ENCODE results near the gene LRP11.
"Not testable (repeated sequence)": the region's sequence is repeated elsewhere in the genome, so short reads cannot be mapped to it uniquely, and the experiment has no call there.

Gene LRP11

GRCh38 chr6:149851461-149852110 is 12.6 kb downstream of the LRP11 start:
- CTCF ChIA-PET: interaction anchor here (0.7 to 1.7 kb wide), 2 partner anchors 10 to 14 kb away, joined by 3 to 5 read pairs; no protein-coding TSS in a partner anchor
- POLR2A ChIA-PET: no interaction called here
- H3K27ac ChIP-seq (ENCODE audit: extremely low read depth, low read depth, low read length): no peak overlapping the region

GRCh38 chr6:149848343-149848742 is 15.8 kb downstream of the LRP11 start:
- ChIA-PET CTCF (interaction anchor here (0.5 to 5.6 kb wide), 7 partner anchors 9 to 81 kb away, joined by 3 to 49 read pairs (median 4); no protein-coding TSS in a partner anchor), POLR2A (interaction anchor here (1.3 kb wide), 1 partner anchor 130 kb away, joined by 4 read pairs; the partner anchor contains the start of gene LATS1)
- Histone ChIP-seq H3K36me3 (ENCODE audit: control insufficient read depth in 2 of 2, insufficient read depth in 1 of 2, low read length in 2 of 2) (peaks cover 3 to 25% of the 10 kb centered on the region in 2 experiments; a peak in 2 of 3 replicates), H3K4me1 (ENCODE audit: control insufficient read depth, insufficient read depth, low read length) (peaks cover 23% of the 10 kb centered on the region)
- H3K27ac ChIP-seq (ENCODE audit: extremely low read depth, low read depth, low read length); H3K4me3 ChIP-seq (ENCODE audit: low read depth, low read length); H3K9me3 ChIP-seq (ENCODE audit: control insufficient read depth, insufficient read depth, low read depth, low read length): not testable (repeated sequence)
- TF ChIP-seq ZNF146 (tag by site-specific recombination; IDR thresholded peaks at IDR 0.05): peak; percentile 95

More at GRCh38 chr6:149851461-149852110, 12.6 kb downstream of the LRP11 start:
- Histone ChIP-seq H3K9me3 (ENCODE audit: control insufficient read depth, insufficient read depth, low read depth, low read length) (no peaks in the 10 kb centered on the region), H3K4me1 (ENCODE audit: control insufficient read depth, insufficient read depth, low read length) (peaks cover 38% of the 10 kb centered on the region), H3K4me3 (ENCODE audit: low read depth, low read length) (no peak overlapping the region), H3K36me3 (ENCODE audit: control insufficient read depth in 2 of 2, insufficient read depth in 1 of 2, low read length in 2 of 2) (peaks cover 3 to 20% of the 10 kb centered on the region in 2 experiments; a peak in 2 of 3 replicates)
- TF ChIP-seq ZNF623 (tag by site-specific recombination; IDR thresholded peaks at IDR 0.05) (no peak), ZNF792 (tag by site-specific recombination; IDR thresholded peaks at IDR 0.05) (no peak), HOXA7 (CRISPR knock-in tag; IDR thresholded peaks at IDR 0.05; ENCODE audit: borderline replicate concordance) (no peak), ATF2 (tag by site-specific recombination; IDR thresholded peaks at IDR 0.05; ENCODE audit: low read depth) (no peak), TRIM28 (IDR thresholded peaks at IDR 0.05; ENCODE audit: borderline replicate concordance, low read length) (no peak), ZNF248 (tag by site-specific recombination; IDR thresholded peaks at IDR 0.05) (no peak), PRDM4 (tag by site-specific recombination; IDR thresholded peaks at IDR 0.05) (no peak), ZNF791 (tag by site-specific recombination; IDR thresholded peaks at IDR 0.05) (no peak), ZNF747 (tag by site-specific recombination; IDR thresholded peaks at IDR 0.05) (no peak), ZSCAN23 (tag by site-specific recombination; IDR thresholded peaks at IDR 0.05) (no peak), ZBTB21 (tag by site-specific recombination; IDR thresholded peaks at IDR 0.05) (no peak)

- Histone ChIP-seq H3K4me3 (ENCODE audit: low read depth, low read length) (no peak overlapping the region), H3K36me3 (ENCODE audit: control insufficient read depth in 2 of 2, insufficient read depth in 1 of 2, low read length in 2 of 2) (peaks cover 3 to 29% of the 10 kb centered on the region in 2 experiments; a peak in 1 of 3 replicates), H3K27ac (ENCODE audit: extremely low read depth, low read depth, low read length) (no peak overlapping the region), H3K4me1 (ENCODE audit: control insufficient read depth, insufficient read depth, low read length) (peaks cover 23% of the 10 kb centered on the region), H3K9me3 (ENCODE audit: control insufficient read depth, insufficient read depth, low read depth, low read length) (no peaks in the 10 kb centered on the region)
- CTCF ChIA-PET: interaction anchor here (0.5 to 5.6 kb wide), 9 partner anchors 9 to 82 kb away, joined by 3 to 49 read pairs (median 4); no protein-coding TSS in a partner anchor
- POLR2A ChIA-PET: interaction anchor here (0.9 to 2.7 kb wide), 4 partner anchors 8 to 130 kb away, joined by 3 to 17 read pairs (median 4); partner anchors contain the start of genes LATS1, LRP11 and NUP43
- TF ChIP-seq PRDM10 (tag by site-specific recombination; IDR thresholded peaks at IDR 0.05) (0 out of 2 replicates have a peak, but pooled peaks have one; percentile 3), ZNF426 (tag by site-specific recombination; IDR thresholded peaks at IDR 0.05) (no peak), AEBP2 (tag by site-specific recombination; IDR thresholded peaks at IDR 0.05; ENCODE audit: borderline replicate concordance) (no peak), YY2 (tag by site-specific recombination; IDR thresholded peaks at IDR 0.05) (0 out of 2 replicates have a peak, but pooled peaks have one; percentile 3), ZNF211 (tag by site-specific recombination; IDR thresholded peaks at IDR 0.05; ENCODE audit: low read depth) (no peak), INSM2 (tag by site-specific recombination; IDR thresholded peaks at IDR 0.05) (0 out of 2 replicates have a peak, but pooled peaks have one; percentile 8), ZBTB17 (tag by site-specific recombination; IDR thresholded peaks at IDR 0.05) (no peak), ZNF621 (tag by site-specific recombination; IDR thresholded peaks at IDR 0.05) (no peak)
These were observed 16.3 kb downstream of the LRP11 start for GRCh38 chr6:149847939-149848267.

All from HEK293 (cell line).